Measurements from ENCODE around the gene CFAP210.

DNA sequence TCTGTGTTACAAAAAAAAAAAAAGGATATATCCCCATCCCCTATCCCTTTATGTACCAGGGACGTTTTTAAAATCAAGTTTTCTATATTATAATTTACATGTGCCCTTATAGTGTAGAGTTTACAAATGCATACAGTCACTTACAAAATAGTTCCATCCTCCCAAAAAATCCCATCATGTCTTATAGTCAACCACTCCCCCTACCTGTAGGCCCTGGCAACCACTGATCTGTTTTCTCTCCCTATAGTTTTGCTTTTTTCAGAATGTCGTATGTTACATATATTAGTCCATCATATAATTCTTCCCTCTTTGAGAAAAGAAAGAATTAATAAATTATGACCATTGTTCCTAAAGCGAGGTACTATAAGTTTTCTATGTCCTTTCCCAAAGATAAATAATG lies 17.8 kb downstream of the CFAP210 start:
- no peak for TF ChIP-seq YY1 (IDR thresholded peaks at IDR 0.05; ENCODE audit: extremely low read depth, insufficient replicate concordance, low read depth, low read length)
- TF ChIP-seq, protein P1, sequence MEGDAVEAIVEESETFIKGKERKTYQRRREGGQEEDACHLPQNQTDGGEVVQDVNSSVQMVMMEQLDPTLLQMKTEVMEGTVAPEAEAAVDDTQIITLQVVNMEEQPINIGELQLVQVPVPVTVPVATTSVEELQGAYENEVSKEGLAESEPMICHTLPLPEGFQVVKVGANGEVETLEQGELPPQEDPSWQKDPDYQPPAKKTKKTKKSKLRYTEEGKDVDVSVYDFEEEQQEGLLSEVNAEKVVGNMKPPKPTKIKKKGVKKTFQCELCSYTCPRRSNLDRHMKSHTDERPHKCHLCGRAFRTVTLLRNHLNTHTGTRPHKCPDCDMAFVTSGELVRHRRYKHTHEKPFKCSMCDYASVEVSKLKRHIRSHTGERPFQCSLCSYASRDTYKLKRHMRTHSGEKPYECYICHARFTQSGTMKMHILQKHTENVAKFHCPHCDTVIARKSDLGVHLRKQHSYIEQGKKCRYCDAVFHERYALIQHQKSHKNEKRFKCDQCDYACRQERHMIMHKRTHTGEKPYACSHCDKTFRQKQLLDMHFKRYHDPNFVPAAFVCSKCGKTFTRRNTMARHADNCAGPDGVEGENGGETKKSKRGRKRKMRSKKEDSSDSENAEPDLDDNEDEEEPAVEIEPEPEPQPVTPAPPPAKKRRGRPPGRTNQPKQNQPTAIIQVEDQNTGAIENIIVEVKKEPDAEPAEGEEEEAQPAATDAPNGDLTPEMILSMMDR (IDR thresholded peaks at IDR 0.05 in 2 of 3, conservative IDR thresholded peaks at IDR 0.05 in 1 of 3; ENCODE audit: borderline replicate concordance in 1 of 3, insufficient read depth in 1 of 3, low read depth in 2 of 3, low read length in 2 of 3) = peak; percentile 6 to 37 (median 35); a peak in 3 of 6 replicates
- TF ChIP-seq POLR2AphosphoS5 (IDR thresholded peaks at IDR 0.05; ENCODE audit: low read depth, low read length) = no peak
- TF ChIP-seq POLR2A (IDR thresholded peaks at IDR 0.05; ENCODE audit: borderline replicate concordance, extremely low read depth, insufficient read depth, insufficient read length) = no peak
- TF ChIP-seq, protein P2, sequence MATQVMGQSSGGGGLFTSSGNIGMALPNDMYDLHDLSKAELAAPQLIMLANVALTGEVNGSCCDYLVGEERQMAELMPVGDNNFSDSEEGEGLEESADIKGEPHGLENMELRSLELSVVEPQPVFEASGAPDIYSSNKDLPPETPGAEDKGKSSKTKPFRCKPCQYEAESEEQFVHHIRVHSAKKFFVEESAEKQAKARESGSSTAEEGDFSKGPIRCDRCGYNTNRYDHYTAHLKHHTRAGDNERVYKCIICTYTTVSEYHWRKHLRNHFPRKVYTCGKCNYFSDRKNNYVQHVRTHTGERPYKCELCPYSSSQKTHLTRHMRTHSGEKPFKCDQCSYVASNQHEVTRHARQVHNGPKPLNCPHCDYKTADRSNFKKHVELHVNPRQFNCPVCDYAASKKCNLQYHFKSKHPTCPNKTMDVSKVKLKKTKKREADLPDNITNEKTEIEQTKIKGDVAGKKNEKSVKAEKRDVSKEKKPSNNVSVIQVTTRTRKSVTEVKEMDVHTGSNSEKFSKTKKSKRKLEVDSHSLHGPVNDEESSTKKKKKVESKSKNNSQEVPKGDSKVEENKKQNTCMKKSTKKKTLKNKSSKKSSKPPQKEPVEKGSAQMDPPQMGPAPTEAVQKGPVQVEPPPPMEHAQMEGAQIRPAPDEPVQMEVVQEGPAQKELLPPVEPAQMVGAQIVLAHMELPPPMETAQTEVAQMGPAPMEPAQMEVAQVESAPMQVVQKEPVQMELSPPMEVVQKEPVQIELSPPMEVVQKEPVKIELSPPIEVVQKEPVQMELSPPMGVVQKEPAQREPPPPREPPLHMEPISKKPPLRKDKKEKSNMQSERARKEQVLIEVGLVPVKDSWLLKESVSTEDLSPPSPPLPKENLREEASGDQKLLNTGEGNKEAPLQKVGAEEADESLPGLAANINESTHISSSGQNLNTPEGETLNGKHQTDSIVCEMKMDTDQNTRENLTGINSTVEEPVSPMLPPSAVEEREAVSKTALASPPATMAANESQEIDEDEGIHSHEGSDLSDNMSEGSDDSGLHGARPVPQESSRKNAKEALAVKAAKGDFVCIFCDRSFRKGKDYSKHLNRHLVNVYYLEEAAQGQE (IDR thresholded peaks at IDR 0.05; ENCODE audit: low read depth) = no peak
- TF ChIP-seq TCF7L2 (IDR thresholded peaks at IDR 0.05; ENCODE audit: borderline replicate concordance, extremely low read depth, insufficient read depth, insufficient read length) = no peak
- no peak for TF ChIP-seq JUND (IDR thresholded peaks at IDR 0.05)
- TF ChIP-seq EZH2 (IDR thresholded peaks at IDR 0.05) = no peak
- TF ChIP-seq RAD21 (IDR thresholded peaks at IDR 0.05; ENCODE audit: low read depth) = peak; percentile 25; the same call in 1 of the 2 replicates

Data from HCT116 (cell line).